Lower lobe of right lung (tissue), 2 donors: ENCODE results near the gene BASP1. TPM values are rescaled to one million over a fixed set of nuclear protein-coding genes. Genes with fewer than 3 reads are reported as not detected.
A peak's percentile ranks its signal among the peaks of the same experiment; 100 is the strongest.

Experiments used
- ATAC-seq, 2 donors: fragments of 200-7000 bp; cut with Tn5 transposase; one replicate each; pipeline ENCODE4 v1.9.1; 2020 to 2022; ENCODE audit warnings: mild to moderate bottlenecking in 2 of 2, moderate library complexity in 2 of 2
- DNase-seq: peaks from one replicate; pipeline ENCODE4 v3.0.0-alpha.2; 2020
- H3K27ac ChIP-seq: fragments of 200-600 bp; one replicate; pipeline ENCODE4 v1.8.0; 2022
- H3K27me3 ChIP-seq: fragments of 200-600 bp; one replicate; pipeline ENCODE4 v1.8.0; 2022; ENCODE audit warnings: low read depth
- H3K36me3 ChIP-seq: fragments of 200-600 bp; one replicate; pipeline ENCODE4 v1.8.0; 2022; ENCODE audit warnings: mild to moderate bottlenecking
- H3K4me1 ChIP-seq: fragments of 200-600 bp; one replicate; pipeline ENCODE4 v1.8.0; 2022
- H3K4me3 ChIP-seq: fragments of 200-600 bp; one replicate; pipeline ENCODE4 v1.8.0; 2022; ENCODE audit warnings: mild to moderate bottlenecking
- H3K9me3 ChIP-seq: fragments of 200-600 bp; one replicate; pipeline ENCODE4 v1.8.0; 2022
- intact Hi-C: fragments of 100-400 bp; cut with DNase I; formaldehyde crosslinking; loops from one replicate; pipeline ENCODE4 v1.11.0; 2022
- long read RNA-seq: library from polyadenylated mRNA; unstranded; transcript quantifications from one replicate; pipeline ENCODE4 v2.0.0, GENCODE V29; 2021
- total RNA-seq: library from RNA; stranded (reverse); fragmentation: NEBNext Ultra II Directional; extraction: Animal tissue kit (Norgen Biotek cat#: 25700); gene quantifications from one replicate; pipeline ENCODE4 v1.2.1, GENCODE V29; 2021
- TF ChIP-seq, protein P1 (sequence below): fragments of 200-600 bp; IDR thresholded peaks from one replicate; pipeline ENCODE4 v1.8.0; 2022; ENCODE audit warnings: antibody characterized with exemption, mild to moderate bottlenecking
- donor health status: DM: no; HTN: yes; CAD: no; lungs with severe emphysema.

Gene BASP1
- total RNA-seq, result 25.8 TPM
- long read RNA-seq, transcript BASP1-201 (2 exons, 1,878 nt), result major isoform, 12 of 19 reads
- long read RNA-seq, partial matches to known transcripts, result 0 of 19 reads
- long read RNA-seq, other reads (novel, unspliced or antisense), result 7 of 19 reads

GRCh38 chr5:17217493-17218352, at the start of gene BASP1:
Gene BASP1 (plus strand): TSS chr5:17217631. CDS start chr5:17275217, 57,586 bp downstream.
- Histone ChIP-seq H3K4me3 (peak within 1 kb of the TSS; percentile 66), H3K27me3 (peaks cover 16% of the 10 kb centered on the region), H3K27ac (peak within 1 kb of the TSS; percentile 65), H3K4me1 (peaks cover 16% of the 10 kb centered on the region), H3K36me3 (no peaks in the 10 kb centered on the region), H3K9me3 (no peaks in the 10 kb centered on the region)
- peak; percentile 85 for DNase-seq
- intact Hi-C loops, result loop anchor here (10.0 kb wide), 1 partner anchor 1087 kb away; no protein-coding TSS in a partner anchor
- ATAC-seq, result peak; percentile 70 to 76
- TF ChIP-seq, protein P1, sequence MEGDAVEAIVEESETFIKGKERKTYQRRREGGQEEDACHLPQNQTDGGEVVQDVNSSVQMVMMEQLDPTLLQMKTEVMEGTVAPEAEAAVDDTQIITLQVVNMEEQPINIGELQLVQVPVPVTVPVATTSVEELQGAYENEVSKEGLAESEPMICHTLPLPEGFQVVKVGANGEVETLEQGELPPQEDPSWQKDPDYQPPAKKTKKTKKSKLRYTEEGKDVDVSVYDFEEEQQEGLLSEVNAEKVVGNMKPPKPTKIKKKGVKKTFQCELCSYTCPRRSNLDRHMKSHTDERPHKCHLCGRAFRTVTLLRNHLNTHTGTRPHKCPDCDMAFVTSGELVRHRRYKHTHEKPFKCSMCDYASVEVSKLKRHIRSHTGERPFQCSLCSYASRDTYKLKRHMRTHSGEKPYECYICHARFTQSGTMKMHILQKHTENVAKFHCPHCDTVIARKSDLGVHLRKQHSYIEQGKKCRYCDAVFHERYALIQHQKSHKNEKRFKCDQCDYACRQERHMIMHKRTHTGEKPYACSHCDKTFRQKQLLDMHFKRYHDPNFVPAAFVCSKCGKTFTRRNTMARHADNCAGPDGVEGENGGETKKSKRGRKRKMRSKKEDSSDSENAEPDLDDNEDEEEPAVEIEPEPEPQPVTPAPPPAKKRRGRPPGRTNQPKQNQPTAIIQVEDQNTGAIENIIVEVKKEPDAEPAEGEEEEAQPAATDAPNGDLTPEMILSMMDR, result no peak

DNA sequence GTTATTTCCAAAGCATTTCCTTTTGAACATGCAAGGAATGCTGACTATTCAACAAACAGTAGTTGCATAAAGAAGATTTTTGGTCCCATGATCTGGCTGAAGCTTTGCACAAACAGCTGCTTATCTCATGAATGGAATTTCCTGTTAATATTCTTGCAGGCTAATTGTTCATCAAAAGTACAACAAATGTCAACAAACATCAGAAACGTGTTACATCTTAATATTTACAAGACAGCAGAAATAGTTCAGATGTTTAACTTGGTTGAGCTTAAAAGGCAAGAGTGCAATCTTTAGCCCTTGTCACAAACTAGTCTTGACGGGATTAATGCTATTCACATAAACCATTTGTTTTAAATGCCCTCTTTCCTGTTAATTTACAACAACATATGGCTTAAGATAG, 47.9 kb upstream of the BASP1 start:
- Histone ChIP-seq H3K9me3 (no peaks in the 10 kb centered on the region), H3K36me3 (no peaks in the 10 kb centered on the region), H3K27ac (peak overlapping the region; percentile 25), H3K4me1 (peaks cover 27% of the 10 kb centered on the region), H3K27me3 (no peaks in the 10 kb centered on the region), H3K4me3 (no peak overlapping the region)
- peak in 1 of 2 donors; percentile 31 for ATAC-seq
- TF ChIP-seq, protein P1, result no peak
- intact Hi-C loops, result no loop called here
- no peak for DNase-seq

GRCh38 chr5:17172791-17173190, 44.6 kb upstream of the BASP1 start:
- Histone ChIP-seq H3K27me3 (no peaks in the 10 kb centered on the region), H3K36me3 (no peaks in the 10 kb centered on the region), H3K9me3 (no peaks in the 10 kb centered on the region), H3K27ac (no peak overlapping the region), H3K4me3 (no peak overlapping the region), H3K4me1 (peaks cover 27% of the 10 kb centered on the region)
- intact Hi-C loops, result no loop called here
- TF ChIP-seq, protein P1, result no peak
- DNase-seq (no peak), ATAC-seq (no peak)

- no peak overlapping the region for H3K4me3 ChIP-seq
- DNase-seq (no peak), ATAC-seq (no peak)
These were observed 42.5 kb upstream of the BASP1 start for GRCh38 chr5:17174965-17175364.

GRCh38 chr5:17177501-17178372, 39.7 kb upstream of the BASP1 start:
- intact Hi-C loops, result no loop called here
- H3K36me3 ChIP-seq, result no peaks in the 10 kb centered on the region
- H3K27me3 ChIP-seq, result no peaks in the 10 kb centered on the region
- TF ChIP-seq, protein P1, result no peak
- no peaks in the 10 kb centered on the region for H3K9me3 ChIP-seq
- DNase-seq (no peak), ATAC-seq (no peak)
- H3K27ac ChIP-seq, result no peak overlapping the region
- H3K4me3 ChIP-seq, result no peak overlapping the region
- peaks cover 10% of the 10 kb centered on the region for H3K4me1 ChIP-seq

More at GRCh38 chr5:17174965-17175364, 42.5 kb upstream of the BASP1 start:
- no peak overlapping the region for H3K27ac ChIP-seq
- no peaks in the 10 kb centered on the region for H3K9me3 ChIP-seq
- H3K27me3 ChIP-seq, result no peaks in the 10 kb centered on the region
- intact Hi-C loops, result no loop called here
- TF ChIP-seq, protein P1, result no peak
- peaks cover 9% of the 10 kb centered on the region for H3K4me1 ChIP-seq
- H3K36me3 ChIP-seq, result no peaks in the 10 kb centered on the region
